ENCODE measurements around the gene TNFRSF4.

TNFRSF4 gene

DNA sequence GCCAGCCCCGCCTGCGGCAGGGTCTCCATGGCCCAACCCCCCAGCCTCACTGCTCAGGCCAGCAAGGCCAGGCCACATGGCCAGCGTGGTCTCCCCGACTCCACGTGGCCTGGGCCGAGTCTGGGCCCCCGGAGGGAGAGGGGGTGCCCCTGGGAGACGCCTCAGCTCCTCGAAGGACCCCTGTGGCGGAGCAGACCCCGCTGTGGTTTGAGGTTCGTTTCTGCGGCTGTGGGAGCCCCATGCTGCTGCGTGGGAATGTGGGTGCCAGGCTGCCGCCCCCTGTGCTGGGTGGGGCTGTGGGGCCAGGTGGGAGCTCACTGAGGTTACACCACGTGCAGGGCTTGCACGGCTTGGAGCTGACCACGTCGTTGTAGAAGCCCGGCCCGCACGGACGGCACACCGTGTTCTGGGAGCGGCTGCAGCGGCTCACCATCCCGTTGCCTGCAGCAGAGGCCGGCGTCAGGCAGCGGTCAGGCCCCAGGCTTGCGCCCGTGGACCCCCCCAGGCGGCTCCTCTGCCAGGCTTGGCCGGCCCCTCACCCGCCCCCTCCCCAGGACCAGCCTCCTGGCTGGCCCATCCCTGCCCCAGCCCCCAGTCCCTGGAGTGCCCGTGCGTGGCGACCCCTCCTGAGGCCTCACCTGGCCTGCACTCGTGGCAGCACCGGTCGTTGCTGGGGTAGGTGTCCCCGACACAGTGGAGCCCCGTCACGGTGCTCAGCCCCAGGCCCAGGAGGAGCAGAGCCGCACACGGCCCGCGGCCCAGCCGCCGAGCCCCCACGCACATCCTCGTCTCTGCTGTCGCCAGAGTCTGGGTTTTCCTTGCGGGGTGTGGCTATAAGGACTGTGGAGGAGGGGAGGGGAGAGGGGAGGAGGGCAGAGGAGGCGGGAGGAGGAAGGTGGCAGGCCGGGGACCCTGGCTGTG lies at the start of gene TNFRSF4:
TSS of gene TNFRSF4 (minus strand) at position 809 of the 921 bp plus-strand sequence. CDS start at position 783, 26 bp downstream.
- POLR2A ChIA-PET = no interaction called here

DNA sequence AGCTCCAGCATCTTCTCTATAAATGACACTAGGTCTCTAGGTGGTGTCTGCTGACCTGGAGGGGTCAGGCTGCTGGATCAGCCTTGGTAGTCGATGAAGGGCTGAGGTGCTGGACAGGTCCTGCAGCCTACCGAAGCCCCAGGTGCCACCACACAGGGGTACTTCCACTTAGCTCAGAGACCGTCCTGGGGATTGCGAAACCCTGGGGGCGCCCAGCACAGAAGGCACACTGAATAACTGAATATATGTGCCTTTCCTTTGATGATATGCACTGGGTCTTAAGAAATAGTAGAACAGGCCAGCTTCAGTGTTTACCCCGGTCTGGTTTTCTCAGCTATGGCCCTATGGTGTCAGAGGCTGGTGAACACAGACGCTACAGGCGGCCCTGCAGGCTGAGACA lies 48.8 kb upstream of the TNFRSF4 start:
- ChIA-PET POLR2A (no interaction called here), CTCF (no interaction called here)
- TF ChIP-seq FOXK2 (IDR thresholded peaks at IDR 0.05) (no peak), FOXA1 (IDR thresholded peaks at IDR 0.05) (no peak), FOXM1 (IDR thresholded peaks at IDR 0.05; ENCODE audit: borderline replicate concordance) (no peak), LEF1 (IDR thresholded peaks at IDR 0.05; ENCODE audit: borderline replicate concordance) (no peak), NFRKB (IDR thresholded peaks at IDR 0.05) (no peak), L3MBTL2 (conservative IDR thresholded peaks at IDR 0.05) (no peak), HDGF (IDR thresholded peaks at IDR 0.05; ENCODE audit: borderline replicate concordance) (no peak), TARDBP (IDR thresholded peaks at IDR 0.05) (no peak), CTBP1 (IDR thresholded peaks at IDR 0.05; ENCODE audit: borderline replicate concordance) (no peak), BHLHE40 (IDR thresholded peaks at IDR 0.05; ENCODE audit: borderline replicate concordance) (no peak), SUZ12 (IDR thresholded peaks at IDR 0.05) (no peak), SP1 (IDR thresholded peaks at IDR 0.05) (no peak), ARNT (IDR thresholded peaks at IDR 0.05) (no peak), ZNF384 (IDR thresholded peaks at IDR 0.05) (no peak), ELF4 (IDR thresholded peaks at IDR 0.05) (no peak)
- TF ChIP-seq, protein P1, sequence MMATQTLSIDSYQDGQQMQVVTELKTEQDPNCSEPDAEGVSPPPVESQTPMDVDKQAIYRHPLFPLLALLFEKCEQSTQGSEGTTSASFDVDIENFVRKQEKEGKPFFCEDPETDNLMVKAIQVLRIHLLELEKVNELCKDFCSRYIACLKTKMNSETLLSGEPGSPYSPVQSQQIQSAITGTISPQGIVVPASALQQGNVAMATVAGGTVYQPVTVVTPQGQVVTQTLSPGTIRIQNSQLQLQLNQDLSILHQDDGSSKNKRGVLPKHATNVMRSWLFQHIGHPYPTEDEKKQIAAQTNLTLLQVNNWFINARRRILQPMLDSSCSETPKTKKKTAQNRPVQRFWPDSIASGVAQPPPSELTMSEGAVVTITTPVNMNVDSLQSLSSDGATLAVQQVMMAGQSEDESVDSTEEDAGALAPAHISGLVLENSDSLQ (IDR thresholded peaks at IDR 0.05) = no peak
- no peak for DNase-seq (ENCODE audit: extremely low spot score)

More for the DNA sequence above, at the start of gene TNFRSF4:
- CTCF ChIA-PET = no interaction called here
- DNase-seq (ENCODE audit: extremely low spot score) = no peak
- TF ChIP-seq SUZ12 (IDR thresholded peaks at IDR 0.05) (no peak), NFRKB (IDR thresholded peaks at IDR 0.05) (no peak), ARNT (IDR thresholded peaks at IDR 0.05) (no peak), SP1 (IDR thresholded peaks at IDR 0.05) (no peak), FOXA1 (IDR thresholded peaks at IDR 0.05) (no peak), HDGF (IDR thresholded peaks at IDR 0.05; ENCODE audit: borderline replicate concordance) (no peak), ZNF384 (IDR thresholded peaks at IDR 0.05) (no peak), FOXM1 (IDR thresholded peaks at IDR 0.05; ENCODE audit: borderline replicate concordance) (no peak)

DNA sequence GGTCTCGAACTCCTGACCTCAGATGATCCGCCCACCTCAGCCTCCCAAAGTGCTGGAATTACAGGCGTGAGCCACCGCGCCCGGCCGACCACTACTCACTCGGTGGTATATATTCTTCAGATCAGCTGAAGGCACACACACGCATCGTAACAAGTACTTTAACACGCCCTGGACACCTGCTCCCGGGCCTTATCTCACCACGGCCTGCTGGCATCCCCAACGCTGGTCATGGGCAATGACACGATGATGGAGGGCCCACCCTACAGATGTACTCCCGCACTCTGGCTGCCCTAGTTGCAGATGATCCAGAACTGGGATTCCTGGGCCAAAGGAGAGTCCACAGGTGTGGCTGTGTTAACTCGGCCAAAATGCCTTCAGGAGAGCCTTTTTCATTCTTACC lies 48.1 kb upstream of the TNFRSF4 start:
- ChIA-PET POLR2A (interaction anchor here (1.1 kb wide), 1 partner anchor 9 kb away, joined by 3 read pairs; no protein-coding TSS in a partner anchor), CTCF (no interaction called here)
- no peak for TF ChIP-seq SP1 (IDR thresholded peaks at IDR 0.05)
- no peak for DNase-seq (ENCODE audit: extremely low spot score)

DNA sequence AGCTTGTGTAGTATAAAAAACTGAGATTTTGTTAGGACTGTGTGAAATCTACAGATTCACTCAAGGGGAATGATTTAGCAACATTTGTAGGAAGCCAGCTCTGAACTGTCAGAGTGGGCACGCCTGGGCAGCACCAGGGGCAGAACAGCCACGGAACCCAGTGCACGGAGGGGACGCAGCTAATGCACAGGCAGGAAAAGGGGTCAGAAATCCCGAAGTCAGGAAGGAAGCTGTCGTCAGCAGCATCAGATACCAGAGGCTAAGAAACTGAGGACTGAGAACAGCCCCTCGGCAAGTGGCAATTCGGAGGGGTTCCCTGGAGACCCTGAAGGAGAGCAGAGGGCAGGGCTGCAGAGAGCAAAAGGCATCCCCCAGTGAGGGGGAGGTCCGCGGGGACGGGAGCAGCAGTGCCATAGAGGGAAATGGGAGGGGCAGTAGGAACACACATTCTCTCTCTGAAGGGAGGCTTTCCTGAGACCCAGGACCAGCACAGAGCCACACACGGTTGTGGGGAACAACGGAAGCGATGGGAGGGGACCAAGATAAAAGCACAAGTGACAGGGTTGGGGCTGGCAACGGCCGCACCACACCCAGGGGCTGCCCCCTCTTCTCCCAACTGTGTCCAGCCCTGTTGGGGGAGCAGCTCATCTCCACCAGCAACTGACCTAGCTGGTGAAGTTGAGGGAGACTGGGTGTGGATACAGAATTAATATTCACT lies 47.0 kb upstream of the TNFRSF4 start:
- CTCF ChIA-PET = no interaction called here

DNA sequence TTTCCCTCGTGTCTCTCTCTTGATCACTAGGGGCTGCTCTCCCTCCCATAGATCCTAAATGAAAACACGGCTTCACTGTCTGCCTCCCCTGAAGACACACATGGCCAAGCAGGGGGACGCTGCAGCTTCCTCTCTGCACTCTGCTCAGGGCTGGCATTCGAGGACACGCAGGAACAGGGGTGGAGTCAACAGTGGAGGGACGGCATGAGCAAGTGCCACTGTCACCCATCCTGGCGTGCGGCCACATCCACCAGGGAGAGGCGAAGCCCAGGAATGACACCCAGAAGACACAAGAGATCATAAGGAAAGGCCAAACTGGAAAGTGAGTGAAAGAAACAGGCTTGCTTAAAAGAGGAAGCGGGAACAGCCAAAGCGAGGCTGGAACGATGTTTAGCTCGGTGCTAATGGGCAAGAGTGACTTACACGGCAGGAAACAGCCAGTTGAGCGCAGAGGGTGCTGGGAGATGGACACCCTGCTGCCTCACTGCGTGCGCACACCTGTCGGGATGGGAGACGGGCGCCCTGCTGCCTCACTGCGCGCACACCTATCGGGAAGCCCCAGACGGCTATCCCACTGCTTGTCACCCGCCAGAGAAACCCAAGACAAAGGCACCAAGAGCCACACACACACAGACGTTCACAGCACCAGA lies 46.1 kb upstream of the TNFRSF4 start:
- DNase-seq (ENCODE audit: extremely low spot score) = no peak
- TF ChIP-seq L3MBTL2 (conservative IDR thresholded peaks at IDR 0.05) (no peak), TARDBP (IDR thresholded peaks at IDR 0.05) (no peak), ARNT (IDR thresholded peaks at IDR 0.05) (no peak), NFRKB (IDR thresholded peaks at IDR 0.05) (no peak), SP1 (IDR thresholded peaks at IDR 0.05) (no peak), LEF1 (IDR thresholded peaks at IDR 0.05; ENCODE audit: borderline replicate concordance) (no peak), FOXA1 (IDR thresholded peaks at IDR 0.05) (no peak), FOXK2 (IDR thresholded peaks at IDR 0.05) (no peak), SUZ12 (IDR thresholded peaks at IDR 0.05) (no peak), ELF4 (IDR thresholded peaks at IDR 0.05) (no peak), FOXM1 (IDR thresholded peaks at IDR 0.05; ENCODE audit: borderline replicate concordance) (no peak), CTBP1 (IDR thresholded peaks at IDR 0.05; ENCODE audit: borderline replicate concordance) (no peak), ZNF384 (IDR thresholded peaks at IDR 0.05) (no peak), BHLHE40 (IDR thresholded peaks at IDR 0.05; ENCODE audit: borderline replicate concordance) (no peak)
- TF ChIP-seq, protein P1 (IDR thresholded peaks at IDR 0.05) = no peak
- CTCF ChIA-PET = no interaction called here
- POLR2A ChIA-PET = interaction anchor here (0.9 kb wide), 1 partner anchor 13 kb away, joined by 3 read pairs; the partner anchor contains the start of gene UBE2J2

More for the DNA sequence above, 47.0 kb upstream of the TNFRSF4 start:
- POLR2A ChIA-PET = interaction anchor here (0.9 to 1.1 kb wide), 2 partner anchors 10 to 12 kb away, joined by 3 read pairs; partner anchors contain the start of gene UBE2J2
- no peak for TF ChIP-seq TARDBP (IDR thresholded peaks at IDR 0.05)
- no peak for TF ChIP-seq FOXK2 (IDR thresholded peaks at IDR 0.05)
- TF ChIP-seq BHLHE40 (IDR thresholded peaks at IDR 0.05; ENCODE audit: borderline replicate concordance) = no peak
- TF ChIP-seq ELF4 (IDR thresholded peaks at IDR 0.05) = no peak
- no peak for TF ChIP-seq FOXM1 (IDR thresholded peaks at IDR 0.05; ENCODE audit: borderline replicate concordance)
- TF ChIP-seq ARNT (IDR thresholded peaks at IDR 0.05) = no peak
- no peak for TF ChIP-seq FOXA1 (IDR thresholded peaks at IDR 0.05)
- TF ChIP-seq SP1 (IDR thresholded peaks at IDR 0.05) = no peak
- TF ChIP-seq SUZ12 (IDR thresholded peaks at IDR 0.05) = no peak
- TF ChIP-seq L3MBTL2 (conservative IDR thresholded peaks at IDR 0.05) = no peak
- TF ChIP-seq, protein P1 (IDR thresholded peaks at IDR 0.05) = no peak
- TF ChIP-seq CTBP1 (IDR thresholded peaks at IDR 0.05; ENCODE audit: borderline replicate concordance) = no peak
- no peak for TF ChIP-seq NFRKB (IDR thresholded peaks at IDR 0.05)
- TF ChIP-seq LEF1 (IDR thresholded peaks at IDR 0.05; ENCODE audit: borderline replicate concordance) = no peak
- no peak for TF ChIP-seq ZNF384 (IDR thresholded peaks at IDR 0.05)
- no peak for TF ChIP-seq HDGF (IDR thresholded peaks at IDR 0.05; ENCODE audit: borderline replicate concordance)
- DNase-seq (ENCODE audit: extremely low spot score) = no peak
